HG03469 (cell line): ENCODE data around the gene SLAMF1.
"Not testable (repeated sequence)": the region's sequence is repeated elsewhere in the genome, so short reads cannot be mapped to it uniquely, and the experiment has no call there.

Experiments
- ATAC-seq: cut with Tn5 transposase; IDR thresholded peaks from one replicate; pipeline ENCODE4 v1.9.1; 2021; ENCODE audit warnings: mild to moderate bottlenecking, moderate library complexity, moderate number of reproducible peaks; ENCODE audit not compliant: unreplicated experiment

The SLAMF1 gene

GRCh38 chr1:160665330-160666078 lies 18.7 kb upstream of the SLAMF1 start:
- no peak for ATAC-seq

- peak; percentile 37 for ATAC-seq
These were observed 17.8 kb upstream of the SLAMF1 start for GRCh38 chr1:160664573-160665051.

- no peak for ATAC-seq
These were observed 16.1 kb upstream of the SLAMF1 start for GRCh38 chr1:160662910-160663309.

DNA sequence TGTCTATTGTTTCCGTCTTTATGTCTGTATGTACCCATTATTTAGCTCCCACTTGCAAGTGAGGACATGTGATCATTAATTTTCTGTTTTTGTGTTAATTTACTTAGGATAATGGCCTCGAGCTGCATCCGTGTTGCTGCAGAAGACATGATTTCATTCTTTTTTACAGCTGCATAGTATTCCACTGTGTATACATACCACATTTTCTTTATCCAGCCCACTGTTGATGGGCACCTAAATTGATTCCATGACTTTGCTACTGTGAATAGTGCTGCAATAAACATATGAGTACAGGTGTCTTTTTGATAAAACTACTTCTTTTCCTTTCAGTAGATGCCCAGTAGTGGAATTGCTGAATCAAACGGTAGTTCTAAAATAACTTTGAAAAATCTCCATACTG lies 12.7 kb upstream of the SLAMF1 start:
- ATAC-seq: no peak

DNA sequence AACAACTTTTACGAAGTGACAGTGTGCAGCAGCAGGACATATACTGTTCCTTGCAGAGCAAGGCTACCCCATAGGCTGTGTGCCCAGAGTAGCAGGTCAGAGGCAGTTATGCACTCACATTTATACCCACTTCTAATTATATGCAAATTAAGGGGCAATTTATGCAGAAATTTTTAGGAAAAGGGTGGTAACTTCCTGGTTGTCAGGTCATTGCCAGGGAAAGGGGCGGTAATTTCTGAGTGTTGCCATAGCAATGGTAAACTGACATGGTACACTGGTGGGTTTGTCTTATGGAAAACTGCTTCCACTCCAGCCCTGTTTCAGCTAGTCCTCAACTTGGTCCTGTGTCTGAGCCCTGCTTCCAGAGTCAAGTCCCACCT lies 12.0 kb upstream of the SLAMF1 start:
- ATAC-seq: no peak

DNA sequence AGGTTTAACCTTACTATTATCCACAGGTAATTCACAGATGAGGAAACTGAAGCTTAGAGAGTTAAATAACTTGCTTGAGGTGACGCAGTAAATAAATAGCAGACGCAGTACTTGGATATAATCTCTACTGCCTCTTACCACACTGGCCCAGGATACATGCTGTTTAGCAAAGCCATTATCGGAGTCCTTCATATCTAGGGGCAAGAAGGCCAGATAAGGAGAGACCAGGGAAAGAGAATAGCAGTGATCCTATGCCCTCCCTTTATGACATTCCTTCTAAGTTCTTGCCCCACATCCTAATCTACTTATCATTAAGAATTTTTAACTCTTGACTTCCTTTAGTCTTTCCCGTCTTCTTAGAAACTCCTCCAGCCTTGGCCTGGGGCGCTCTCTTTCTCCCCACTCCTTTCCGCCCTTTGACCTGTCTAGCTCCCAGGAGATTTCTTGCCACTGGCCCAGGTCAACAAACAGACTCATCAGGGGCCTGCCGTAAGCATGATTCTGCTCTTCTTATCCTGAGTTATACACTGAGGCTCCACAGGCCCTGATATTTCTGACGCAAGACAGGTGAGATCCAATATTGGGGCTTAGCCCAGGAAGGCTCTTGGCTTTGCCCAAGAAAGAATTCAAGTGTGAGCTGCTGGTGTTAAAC lies 11.4 kb upstream of the SLAMF1 start:
- ATAC-seq: no peak

DNA sequence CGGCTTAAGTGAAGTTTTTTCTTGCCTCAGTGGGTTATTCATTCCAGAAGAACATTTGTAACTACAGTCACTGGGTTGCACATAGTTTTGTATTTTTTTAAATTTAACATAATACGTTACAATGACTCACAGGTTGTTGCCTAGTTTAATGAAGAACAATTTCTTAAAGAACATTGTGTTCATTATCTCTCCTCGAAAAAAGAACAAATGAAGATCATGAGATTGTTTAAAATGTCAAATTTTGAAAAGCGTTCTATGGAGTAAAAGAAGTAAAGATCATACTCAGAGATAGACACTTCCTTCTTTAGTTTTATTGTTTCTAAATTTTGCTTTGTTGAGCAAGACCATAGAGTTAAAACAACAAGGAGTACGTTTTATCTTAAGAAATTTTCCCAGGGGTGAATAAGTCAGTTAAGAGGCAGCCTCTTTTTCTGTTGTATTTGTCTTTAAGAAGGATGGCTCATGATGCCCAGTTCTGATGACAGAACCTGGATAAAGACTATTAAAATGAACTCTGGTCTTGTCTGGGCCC lies 10.5 kb upstream of the SLAMF1 start:
- no peak for ATAC-seq

- ATAC-seq: no peak
These were observed 9.9 kb upstream of the SLAMF1 start for GRCh38 chr1:160656737-160657136.

GRCh38 chr1:160653620-160654016 lies 6.8 kb upstream of the SLAMF1 start:
- no peak for ATAC-seq

GRCh38 chr1:160652924-160653619 lies 6.2 kb upstream of the SLAMF1 start:
- ATAC-seq: no peak

- ATAC-seq: not testable (repeated sequence)
These were observed 5.3 kb upstream of the SLAMF1 start for GRCh38 chr1:160652065-160652641.

- no peak for ATAC-seq
These were observed 4.7 kb upstream of the SLAMF1 start for GRCh38 chr1:160651433-160652064.

- ATAC-seq: no peak
These were observed 481 bp upstream of the SLAMF1 start for GRCh38 chr1:160647329-160647720.

DNA sequence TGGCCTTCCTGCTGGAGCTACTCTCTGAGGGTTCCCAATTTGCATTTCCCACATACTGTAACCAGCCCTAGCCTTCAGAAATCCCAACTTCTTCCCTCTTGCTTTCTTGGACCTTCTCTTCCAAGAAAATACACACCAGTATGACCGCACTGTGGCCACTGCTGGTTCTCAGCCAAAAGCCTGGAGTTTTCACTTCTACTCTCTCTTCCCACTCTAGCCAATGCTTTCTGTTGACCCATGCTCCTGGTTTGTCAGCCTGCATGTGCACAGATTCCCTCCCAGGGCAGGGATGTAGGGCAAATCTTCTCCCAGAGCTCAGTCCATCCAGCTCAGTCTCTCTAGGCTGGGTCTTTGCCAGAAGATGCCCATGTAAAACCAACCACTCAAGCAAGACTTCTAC lies 664 bp downstream of the SLAMF1 start:
- ATAC-seq: no peak

GRCh38 chr1:160645386-160646130 lies 1.3 kb downstream of the SLAMF1 start:
- ATAC-seq: no peak

DNA sequence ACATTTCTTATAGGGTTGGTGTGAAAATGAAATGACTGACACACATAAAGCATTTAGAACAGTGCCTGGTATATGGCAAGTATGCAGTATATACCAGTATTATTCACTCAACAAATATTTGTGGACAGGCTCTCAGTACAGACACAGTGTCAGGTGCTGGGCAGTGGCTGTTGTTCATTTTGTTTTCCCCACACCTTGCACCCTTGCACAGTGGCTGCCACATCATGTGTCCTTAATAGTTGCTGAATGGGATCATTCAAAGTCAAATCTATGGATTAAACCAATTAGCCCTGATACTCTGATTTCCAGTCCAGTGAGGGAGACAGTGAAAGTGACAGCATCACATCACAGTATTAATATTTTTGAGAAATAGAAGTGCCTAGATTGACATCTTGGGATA lies 2.4 kb downstream of the SLAMF1 start:
- no peak for ATAC-seq

DNA sequence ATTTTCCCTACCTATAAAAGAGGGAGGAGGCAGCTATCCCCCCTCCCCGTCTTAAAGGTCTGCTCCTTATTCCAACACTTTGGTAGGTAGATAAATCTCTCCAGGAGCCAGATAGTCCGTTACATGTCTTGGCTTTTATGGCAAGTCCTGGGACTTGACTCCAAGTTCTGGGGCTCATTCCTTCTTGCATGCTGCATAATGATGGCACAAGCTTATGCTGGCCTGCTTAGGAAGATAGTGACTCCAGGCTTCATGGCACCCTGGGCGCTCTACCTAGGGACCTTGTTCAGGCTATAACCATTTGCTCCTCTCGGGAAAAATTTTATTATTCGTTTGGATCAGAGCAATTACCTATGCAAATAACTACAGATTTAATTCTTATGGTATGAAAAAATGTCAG lies 3.7 kb downstream of the SLAMF1 start:
- ATAC-seq: no peak

DNA sequence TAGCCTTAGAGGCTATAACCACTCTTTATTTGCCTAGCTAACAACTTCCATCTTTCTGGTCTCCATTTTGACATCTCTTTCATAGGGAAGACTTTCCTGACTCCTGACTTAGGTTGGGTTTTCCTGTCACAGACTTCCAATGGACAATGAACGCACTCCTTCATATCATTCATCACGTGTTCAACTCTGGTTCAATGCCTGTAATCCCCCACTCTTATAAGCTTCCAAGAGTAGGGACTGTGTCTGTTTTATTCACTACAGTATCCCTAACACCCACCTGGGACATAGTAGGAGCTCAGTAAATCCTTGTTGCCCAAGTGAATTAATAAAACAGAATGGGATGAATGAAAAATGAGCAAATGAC lies 4.6 kb downstream of the SLAMF1 start:
- no peak for ATAC-seq

GRCh38 chr1:160641323-160642280 lies 5.2 kb downstream of the SLAMF1 start:
- ATAC-seq: no peak
